Transverse colon (tissue), 4 donors: ENCODE results near the gene USP48. TPM values are rescaled to one million over a fixed set of nuclear protein-coding genes. Genes with fewer than 3 reads are reported as not detected.

ENCODE experiments used
- DNase-seq: peaks from one replicate; pipeline ENCODE4 v3.0.0-alpha.2; 2019
- H3K27ac ChIP-seq, 4 donors: fragments of 200-600 bp; sonication (generic); 2 replicates each; pipeline ENCODE4 v1.5.1; 2016 to 2018; ENCODE audit warnings: inconsistent platforms in 4 of 4
- H3K27me3 ChIP-seq: fragments of 200-600 bp; sonication (generic); 2 replicates; pipeline ENCODE4 v1.5.1; 2017; ENCODE audit warnings: inconsistent platforms
- H3K36me3 ChIP-seq, 4 donors: fragments of 200-600 bp; sonication (generic); 2 replicates each; pipeline ENCODE4 v1.5.1; 2017 to 2019; ENCODE audit warnings: inconsistent platforms in 4 of 4
- H3K4me1 ChIP-seq, 4 donors: fragments of 200-600 bp; sonication (generic); 2 replicates each; pipeline ENCODE4 v1.5.1; 2017 to 2020; ENCODE audit warnings: inconsistent platforms in 4 of 4
- H3K4me3 ChIP-seq, 4 donors: fragments of 200-600 bp; sonication (generic); 1 replicate in 1 of 4; 2 replicates in 3 of 4; pipeline versions ENCODE4 v1.5.1 to v1.6.1; 2017 to 2019; ENCODE audit warnings: inconsistent platforms in 4 of 4
- H3K9me3 ChIP-seq, 2 donors: fragments of 200-600 bp; sonication (generic); 2 replicates each; pipeline ENCODE4 v1.5.1; 2017 to 2019; ENCODE audit warnings: inconsistent platforms in 2 of 2
- EP300 ChIP-seq: sonication (generic); formaldehyde crosslinking; IDR thresholded peaks from one replicate; pipeline ENCODE4 v1.6.1; 2017; ENCODE audit warnings: antibody characterized with exemption, low read depth
- POLR2A ChIP-seq: fragments of 450-650 bp; IDR thresholded peaks from one replicate; pipeline ENCODE4 v1.6.1; 2016; ENCODE audit warnings: antibody characterized with exemption, mild to moderate bottlenecking, moderate library complexity
- POLR2AphosphoS5 ChIP-seq, 3 donors: sonication (generic); formaldehyde crosslinking; IDR thresholded peaks; one replicate each; pipeline ENCODE4 v1.6.1; 2016; ENCODE audit warnings: antibody characterized with exemption in 3 of 3
- WGBS, 2 donors: methylation state at CpG; one replicate each; pipeline ENCODE4 v1.1.5; 2018; ENCODE audit warnings: low coverage in 1 of 2; 5-methylcytosine and 5-hydroxymethylcytosine counted together
- in situ Hi-C, 4 donors: fragments of 200-750 bp; cut with MboI; loops; one replicate each; pipeline versions ENCODE4 v1.15.0 to v1.15.1; 2017; ENCODE audit warnings: low sequenced_read_pairs in 3 of 4, low pct_ligation_motif_present in 1 of 4, low pct_unique_long_range_greater_than_20kb in 1 of 4
- intact Hi-C: fragments of 100-400 bp; cut with DNase I; formaldehyde crosslinking; loops from one replicate; pipeline ENCODE4 v1.15.1; 2023; ENCODE audit warnings: low total_unique reads
- total RNA-seq, 4 donors: library from RNA; depleted of rRNA; stranded (reverse); fragments of >200 nt; gene quantifications; one replicate each; pipeline ENCODE4 v1.1.0, GENCODE V29; 2016
- TF ChIP-seq, protein P1 (sequence below), 5 experiments: fragments of 200-600 bp in 3 of 5; fragments of 450-650 bp in 2 of 5; sonication (generic) in 3 of 5; IDR thresholded peaks; 1 replicate in 2 of 5; 2 replicates in 3 of 5; pipeline ENCODE4 v1.5.1; 2016 to 2017; ENCODE audit warnings: antibody characterized with exemption in 5 of 5, inconsistent platforms in 3 of 5, mild to moderate bottlenecking in 2 of 5, moderate library complexity in 1 of 5

The USP48 gene
- total RNA-seq, 4 donors from 2014 or later, result 48.4 to 87.3 (median 51.4) TPM

DNA sequence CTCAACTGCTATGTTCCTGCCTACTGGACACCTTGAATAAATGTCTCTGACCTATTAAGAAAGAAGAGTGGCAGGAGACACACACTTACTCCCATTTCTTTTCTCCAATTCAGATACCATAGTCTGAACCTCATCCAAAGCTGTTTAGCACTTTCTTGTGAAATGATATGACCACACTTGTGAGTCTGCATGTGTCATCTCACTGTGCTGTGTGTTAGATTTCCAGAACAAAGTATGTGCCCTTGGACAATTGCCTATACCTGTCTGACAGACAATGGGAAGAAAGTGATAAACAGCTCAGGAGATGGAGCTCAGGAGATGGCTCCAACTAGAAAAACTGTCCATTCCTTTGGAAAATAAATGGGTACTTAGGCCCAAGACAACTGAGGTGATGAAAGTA lies 48.4 kb downstream of the USP48 start:
- H3K36me3 ChIP-seq, result peaks cover 0 to 51% (median 20%) of the 10 kb centered on the region in 4 donors
- in situ Hi-C loops, result no loop called here

DNA sequence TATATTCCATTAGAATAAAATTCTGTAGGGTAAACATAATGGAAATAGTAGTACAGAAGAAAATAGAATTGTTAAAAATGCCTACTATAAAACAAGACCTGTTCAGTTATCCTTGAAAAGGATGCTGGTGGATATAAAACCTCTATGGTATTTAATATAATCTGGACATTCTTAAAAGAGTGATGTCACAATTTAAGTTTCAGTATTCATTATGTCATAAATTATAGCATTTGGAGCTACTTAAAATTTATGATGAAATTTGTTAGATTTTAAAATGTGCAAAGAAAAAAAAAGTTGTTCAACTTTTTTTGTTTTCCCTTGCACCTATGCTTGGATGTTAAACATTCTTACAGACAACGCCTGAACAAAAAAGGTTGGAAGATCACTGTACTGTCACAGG lies 50.3 kb downstream of the USP48 start:
- in situ Hi-C loops (no loop called here), intact Hi-C loops (no loop called here)
- no peaks in the 10 kb centered on the region for H3K27me3 ChIP-seq
- no peak for DNase-seq
- H3K27ac ChIP-seq, result no peak overlapping the region
- H3K36me3 ChIP-seq, result peaks cover 0 to 67% (median 26%) of the 10 kb centered on the region in 4 donors
- no peaks in the 10 kb centered on the region for H3K9me3 ChIP-seq
- no peak for TF ChIP-seq EP300
- TF ChIP-seq, protein P1, sequence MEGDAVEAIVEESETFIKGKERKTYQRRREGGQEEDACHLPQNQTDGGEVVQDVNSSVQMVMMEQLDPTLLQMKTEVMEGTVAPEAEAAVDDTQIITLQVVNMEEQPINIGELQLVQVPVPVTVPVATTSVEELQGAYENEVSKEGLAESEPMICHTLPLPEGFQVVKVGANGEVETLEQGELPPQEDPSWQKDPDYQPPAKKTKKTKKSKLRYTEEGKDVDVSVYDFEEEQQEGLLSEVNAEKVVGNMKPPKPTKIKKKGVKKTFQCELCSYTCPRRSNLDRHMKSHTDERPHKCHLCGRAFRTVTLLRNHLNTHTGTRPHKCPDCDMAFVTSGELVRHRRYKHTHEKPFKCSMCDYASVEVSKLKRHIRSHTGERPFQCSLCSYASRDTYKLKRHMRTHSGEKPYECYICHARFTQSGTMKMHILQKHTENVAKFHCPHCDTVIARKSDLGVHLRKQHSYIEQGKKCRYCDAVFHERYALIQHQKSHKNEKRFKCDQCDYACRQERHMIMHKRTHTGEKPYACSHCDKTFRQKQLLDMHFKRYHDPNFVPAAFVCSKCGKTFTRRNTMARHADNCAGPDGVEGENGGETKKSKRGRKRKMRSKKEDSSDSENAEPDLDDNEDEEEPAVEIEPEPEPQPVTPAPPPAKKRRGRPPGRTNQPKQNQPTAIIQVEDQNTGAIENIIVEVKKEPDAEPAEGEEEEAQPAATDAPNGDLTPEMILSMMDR (IDR thresholded peaks at IDR 0.05), result no peak
- no peak for TF ChIP-seq POLR2AphosphoS5 (IDR thresholded peaks at IDR 0.05)
- no peak for TF ChIP-seq POLR2A
- 0% methylated on average over 1 of the region's 1 CpG for WGBS, 2 donors
- H3K4me3 ChIP-seq, result no peak overlapping the region
- no peaks in the 10 kb centered on the region for H3K4me1 ChIP-seq

More for the DNA sequence above, 48.4 kb downstream of the USP48 start:
- Histone ChIP-seq H3K27me3 (no peaks in the 10 kb centered on the region), H3K27ac (no peak overlapping the region), H3K9me3 (no peaks in the 10 kb centered on the region), H3K4me1 (no peaks in the 10 kb centered on the region), H3K4me3 (no peak overlapping the region)
- intact Hi-C loops, result no loop called here
- TF ChIP-seq, protein P1 (IDR thresholded peaks at IDR 0.05), result no peak
- TF ChIP-seq EP300 (no peak), POLR2A (no peak), POLR2AphosphoS5 (IDR thresholded peaks at IDR 0.05) (no peak)
- no peak for DNase-seq

DNA sequence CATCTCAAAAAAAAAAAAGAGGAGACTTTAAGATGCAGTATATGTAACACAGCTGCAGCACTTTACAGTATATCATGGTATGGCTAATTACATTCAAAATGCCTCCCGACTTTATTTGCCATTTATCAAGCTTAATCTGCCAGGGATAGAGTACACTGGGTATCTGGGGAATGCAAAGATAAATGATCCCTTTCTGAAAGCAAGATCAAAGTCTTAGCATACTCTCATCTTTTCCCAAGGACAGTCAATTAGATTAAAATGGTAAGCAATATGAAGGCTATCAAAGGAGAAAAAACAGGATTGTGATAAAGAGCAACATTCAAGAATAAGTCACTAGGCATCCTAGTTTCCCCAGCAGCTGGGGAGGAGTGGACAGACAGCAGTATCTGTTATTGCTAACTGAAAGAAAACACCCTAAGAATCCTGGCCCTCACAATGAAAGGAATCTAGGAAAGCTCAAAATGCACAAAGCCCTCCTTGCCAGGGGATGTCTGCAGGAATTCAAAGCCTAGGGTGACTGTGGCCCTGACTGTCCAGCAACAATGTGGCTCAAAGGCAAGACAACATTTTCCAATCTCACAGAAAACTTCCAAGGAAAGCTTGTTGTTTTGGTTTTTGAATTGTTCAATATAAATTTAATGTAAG lies 57.1 kb downstream of the USP48 start:
- intact Hi-C loops, result no loop called here
- H3K27me3 ChIP-seq, result no peaks in the 10 kb centered on the region
- no peaks in the 10 kb centered on the region for H3K9me3 ChIP-seq
- H3K4me1 ChIP-seq, result no peaks in the 10 kb centered on the region
- peaks cover 0 to 50% (median 16%) of the 10 kb centered on the region in 4 donors for H3K36me3 ChIP-seq
- WGBS, 2 donors, result 72 to 75% methylated on average over 1 of the region's 1 CpG
- no peak overlapping the region for H3K27ac ChIP-seq
- DNase-seq, result no peak
- no peak overlapping the region for H3K4me3 ChIP-seq
- in situ Hi-C loops, result no loop called here
- TF ChIP-seq, protein P1 (IDR thresholded peaks at IDR 0.05), result no peak
- TF ChIP-seq EP300, result no peak
- TF ChIP-seq POLR2AphosphoS5 (IDR thresholded peaks at IDR 0.05), result no peak
- no peak for TF ChIP-seq POLR2A

DNA sequence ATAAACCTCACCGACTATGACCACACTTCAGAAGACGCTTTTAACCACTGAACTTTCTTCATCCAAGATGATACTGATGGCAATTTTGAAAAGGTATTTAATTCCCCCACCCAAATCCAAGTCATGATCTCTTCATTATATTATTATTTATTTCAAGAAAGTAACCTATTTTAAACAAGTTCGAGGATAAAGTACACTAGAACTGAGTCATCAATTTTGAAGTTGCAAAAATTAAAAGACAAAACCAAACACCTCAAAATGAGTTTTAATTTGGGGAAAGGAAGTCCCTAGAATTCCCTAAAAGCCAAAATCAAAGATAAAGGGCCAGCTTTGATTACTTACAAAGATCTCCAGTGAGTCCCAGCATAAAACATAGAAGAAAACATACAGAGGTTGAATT lies 58.4 kb downstream of the USP48 start:
- no peak for DNase-seq
- TF ChIP-seq POLR2AphosphoS5 (IDR thresholded peaks at IDR 0.05), result no peak
- TF ChIP-seq POLR2A, result no peak
- TF ChIP-seq EP300, result no peak
- TF ChIP-seq, protein P1 (IDR thresholded peaks at IDR 0.05), result no peak
- Histone ChIP-seq H3K36me3 (peaks cover 0 to 63% (median 18%) of the 10 kb centered on the region in 4 donors), H3K4me3 (no peak overlapping the region), H3K27ac (no peak overlapping the region), H3K9me3 (no peaks in the 10 kb centered on the region), H3K27me3 (no peaks in the 10 kb centered on the region), H3K4me1 (no peaks in the 10 kb centered on the region)
- intact Hi-C loops (no loop called here), in situ Hi-C loops (no loop called here)
- WGBS, 2 donors, result 90 to 93% methylated on average over 3 of the region's 3 CpGs
